ENCODE data around the gene AK8. TPM values are rescaled to one million over a fixed set of nuclear protein-coding genes. Genes with fewer than 3 reads are reported as not detected.
"Not testable (repeated sequence)": the region's sequence is repeated elsewhere in the genome, so short reads cannot be mapped to it uniquely, and the experiment has no call there.

Gene AK8
- total RNA-seq, 1 donor from 2014 or later = 0.93 TPM

DNA sequence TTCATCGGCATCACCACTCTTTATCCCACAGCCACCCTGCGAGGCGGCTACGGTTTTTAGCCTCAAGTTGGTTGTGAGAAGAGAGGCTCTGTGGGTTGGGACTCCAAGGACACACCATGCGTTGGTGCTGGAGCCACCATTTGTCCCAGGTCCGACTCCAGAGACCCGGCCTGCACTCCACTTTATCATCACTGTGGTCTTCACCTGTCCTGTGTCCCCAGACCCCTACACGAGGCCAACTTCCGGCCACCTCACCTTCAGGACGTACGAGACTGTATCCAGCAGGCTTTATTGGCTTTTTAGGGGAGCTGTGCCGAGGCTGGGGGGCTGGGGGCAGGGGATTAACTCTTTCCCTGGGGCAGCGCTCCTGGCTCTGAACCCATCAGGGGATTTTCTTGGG, 152.8 kb downstream of the AK8 start:
- H3K9me3 Mint-ChIP-seq = no peaks in the 10 kb centered on the region
- no peaks in the 10 kb centered on the region for H3K4me1 Mint-ChIP-seq
- ATAC-seq (ENCODE audit: low read depth) (no peak), DNase-seq (no peak)
- ChIA-PET CTCF (no interaction called here), POLR2A (no interaction called here)
- H3K27ac Mint-ChIP-seq = no peak overlapping the region
- no peaks in the 10 kb centered on the region for H3K36me3 Mint-ChIP-seq (ENCODE audit: low read depth)
- TF ChIP-seq, protein P1, sequence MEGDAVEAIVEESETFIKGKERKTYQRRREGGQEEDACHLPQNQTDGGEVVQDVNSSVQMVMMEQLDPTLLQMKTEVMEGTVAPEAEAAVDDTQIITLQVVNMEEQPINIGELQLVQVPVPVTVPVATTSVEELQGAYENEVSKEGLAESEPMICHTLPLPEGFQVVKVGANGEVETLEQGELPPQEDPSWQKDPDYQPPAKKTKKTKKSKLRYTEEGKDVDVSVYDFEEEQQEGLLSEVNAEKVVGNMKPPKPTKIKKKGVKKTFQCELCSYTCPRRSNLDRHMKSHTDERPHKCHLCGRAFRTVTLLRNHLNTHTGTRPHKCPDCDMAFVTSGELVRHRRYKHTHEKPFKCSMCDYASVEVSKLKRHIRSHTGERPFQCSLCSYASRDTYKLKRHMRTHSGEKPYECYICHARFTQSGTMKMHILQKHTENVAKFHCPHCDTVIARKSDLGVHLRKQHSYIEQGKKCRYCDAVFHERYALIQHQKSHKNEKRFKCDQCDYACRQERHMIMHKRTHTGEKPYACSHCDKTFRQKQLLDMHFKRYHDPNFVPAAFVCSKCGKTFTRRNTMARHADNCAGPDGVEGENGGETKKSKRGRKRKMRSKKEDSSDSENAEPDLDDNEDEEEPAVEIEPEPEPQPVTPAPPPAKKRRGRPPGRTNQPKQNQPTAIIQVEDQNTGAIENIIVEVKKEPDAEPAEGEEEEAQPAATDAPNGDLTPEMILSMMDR (IDR thresholded peaks at IDR 0.05) = no peak
- no peak overlapping the region for H3K4me3 Mint-ChIP-seq
- intact Hi-C loops (cut with micrococcal nuclease) = no loop called here
- H3K27me3 Mint-ChIP-seq = peaks cover 14% of the 10 kb centered on the region

GRCh38 chr9:132723809-132724208, 154.3 kb downstream of the AK8 start:
- Mint-ChIP-seq H3K4me3 (no peak overlapping the region), H3K27me3 (peaks cover 23% of the 10 kb centered on the region), H3K4me1 (no peaks in the 10 kb centered on the region), H3K9me3 (no peaks in the 10 kb centered on the region), H3K27ac (no peak overlapping the region), H3K36me3 (ENCODE audit: low read depth) (no peaks in the 10 kb centered on the region)
- DNase-seq (no peak), ATAC-seq (ENCODE audit: low read depth) (no peak)
- POLR2A ChIA-PET = no interaction called here
- intact Hi-C loops (cut with micrococcal nuclease) = no loop called here
- TF ChIP-seq, protein P1 (IDR thresholded peaks at IDR 0.05) = no peak
- CTCF ChIA-PET = no interaction called here

- DNase-seq = no peak
- Mint-ChIP-seq H3K4me3 (no peak overlapping the region), H3K9me3 (no peaks in the 10 kb centered on the region), H3K4me1 (no peaks in the 10 kb centered on the region), H3K36me3 (ENCODE audit: low read depth) (no peaks in the 10 kb centered on the region), H3K27ac (no peak overlapping the region), H3K27me3 (peaks cover 25% of the 10 kb centered on the region)
- TF ChIP-seq, protein P1 (IDR thresholded peaks at IDR 0.05) = no peak
- CTCF ChIA-PET = no interaction called here
- intact Hi-C loops (cut with micrococcal nuclease) = no loop called here
- POLR2A ChIA-PET = no interaction called here
- no peak for ATAC-seq (ENCODE audit: low read depth)
Observed at GRCh38 chr9:132722564-132723065, 155.5 kb downstream of the AK8 start.

- Mint-ChIP-seq H3K4me3 (no peak overlapping the region), H3K36me3 (ENCODE audit: low read depth) (no peaks in the 10 kb centered on the region), H3K4me1 (no peaks in the 10 kb centered on the region), H3K27me3 (peaks cover 25% of the 10 kb centered on the region), H3K27ac (no peak overlapping the region), H3K9me3 (no peaks in the 10 kb centered on the region)
- DNase-seq = no peak
- intact Hi-C loops (cut with micrococcal nuclease) = no loop called here
- TF ChIP-seq, protein P1 (IDR thresholded peaks at IDR 0.05) = no peak
- no peak for ATAC-seq (ENCODE audit: low read depth)
- ChIA-PET POLR2A (no interaction called here), CTCF (no interaction called here)
Observed at GRCh38 chr9:132721661-132722060, 156.4 kb downstream of the AK8 start.

DNA sequence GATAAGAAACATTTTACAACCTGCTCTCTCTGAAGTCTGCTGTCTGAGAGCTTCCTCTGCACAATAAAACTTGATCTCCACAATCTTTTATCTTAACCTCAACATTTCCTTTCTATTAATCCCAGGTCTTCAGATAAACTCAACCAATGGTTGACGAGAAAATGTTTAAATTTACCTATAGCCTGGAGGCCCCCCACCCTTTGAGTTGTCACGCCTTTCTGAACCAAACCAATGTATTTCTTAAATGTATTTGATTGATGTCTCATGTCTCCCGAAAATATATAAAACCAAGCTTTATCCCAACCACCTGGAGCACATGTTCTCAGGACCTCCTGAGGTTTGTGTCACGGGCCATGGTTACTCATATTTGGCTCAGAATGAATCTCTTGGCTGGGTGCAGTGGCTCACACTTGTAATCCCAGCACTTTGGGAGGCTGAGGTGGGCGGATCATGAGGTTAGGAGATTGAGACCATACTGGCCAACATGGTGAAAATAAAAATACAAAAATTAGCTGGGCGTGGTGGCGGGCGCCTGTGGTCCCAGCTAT, 159.6 kb downstream of the AK8 start:
- CTCF ChIA-PET; DNase-seq; H3K36me3 Mint-ChIP-seq (ENCODE audit: low read depth); H3K27ac Mint-ChIP-seq; H3K9me3 Mint-ChIP-seq; intact Hi-C loops (cut with micrococcal nuclease); ATAC-seq (ENCODE audit: low read depth); H3K4me3 Mint-ChIP-seq; H3K4me1 Mint-ChIP-seq; POLR2A ChIA-PET: not testable (repeated sequence)
- H3K27me3 Mint-ChIP-seq = peaks cover 21% of the 10 kb centered on the region

Data from activated B cell treated with CpG ODN at 0.5 μM for 24 hours (primary cell).